Urinary bladder (tissue), 4 donors: Measurements from ENCODE around the gene CD300H. TPM values are rescaled to one million over a fixed set of nuclear protein-coding genes. Genes with fewer than 3 reads are reported as not detected.
"Not testable (repeated sequence)": the region's sequence is repeated elsewhere in the genome, so short reads cannot be mapped to it uniquely, and the experiment has no call there.

Experiments
- DNase-seq: peaks from one replicate; pipeline ENCODE4 v3.0.0-alpha.2; 2015; ENCODE audit errors: extremely low spot score
- H3K27ac ChIP-seq: one replicate; pipeline ENCODE4 v1.5.1; 2013; ENCODE audit warnings: low read depth, mild to moderate bottlenecking, moderate library complexity
- H3K36me3 ChIP-seq: one replicate; pipeline ENCODE4 v1.6.1; 2013; ENCODE audit warnings: mild to moderate bottlenecking, moderate library complexity; ENCODE audit not compliant: insufficient read depth
- H3K4me1 ChIP-seq: one replicate; pipeline ENCODE4 v1.6.1; 2013; ENCODE audit warnings: mild to moderate bottlenecking, moderate library complexity; ENCODE audit not compliant: insufficient read depth
- H3K4me3 ChIP-seq: one replicate; pipeline ENCODE4 v1.5.1; 2013; ENCODE audit warnings: low read depth, low read length
- WGBS: extraction: QIAGEN DNeasy Blood & Tissue Kit; methylation state at CpG from one replicate; pipeline ENCODE4 v1.1.7; 2013; 5-methylcytosine and 5-hydroxymethylcytosine counted together
- polyA plus RNA-seq: library from polyadenylated mRNA; stranded (reverse); fragments of 200-250 nt; gene quantifications from one replicate; pipeline ENCODE4 v1.2.3, GENCODE V29; 2013
- total RNA-seq: library from RNA; depleted of rRNA; stranded (reverse); fragments of >200 nt; gene quantifications from one replicate; pipeline ENCODE4 v1.2.3, GENCODE V29; 2014
- donor health status: healthy with polysubstance abuse.
- donor health status: healthy.

Gene CD300H
- total and polyA plus RNA-seq, 2 donors = 0.18 TPM; not detected in 1

DNA sequence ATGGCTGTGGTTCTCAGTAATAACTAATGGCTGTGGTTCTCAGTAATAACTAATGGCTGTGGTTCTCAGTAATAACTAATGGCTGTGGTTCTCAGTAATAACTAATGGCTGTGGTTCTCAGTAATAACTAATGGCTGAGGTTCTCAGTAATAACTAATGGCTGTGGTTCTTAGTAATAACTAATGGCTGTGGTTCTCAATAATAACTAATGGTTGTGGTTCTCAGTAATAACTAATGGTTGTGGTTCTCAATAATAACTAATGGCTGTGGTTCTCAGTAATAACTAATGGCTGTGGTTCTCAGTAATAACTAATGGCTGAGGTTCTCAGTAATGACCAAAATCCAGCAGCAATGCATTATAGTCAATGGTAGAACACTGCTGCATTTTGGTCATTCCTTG is 6.3 kb upstream of the CD300H start:
- not testable (repeated sequence) for H3K36me3 ChIP-seq, H3K4me1 ChIP-seq, DNase-seq, H3K27ac ChIP-seq, H3K4me3 ChIP-seq

DNA sequence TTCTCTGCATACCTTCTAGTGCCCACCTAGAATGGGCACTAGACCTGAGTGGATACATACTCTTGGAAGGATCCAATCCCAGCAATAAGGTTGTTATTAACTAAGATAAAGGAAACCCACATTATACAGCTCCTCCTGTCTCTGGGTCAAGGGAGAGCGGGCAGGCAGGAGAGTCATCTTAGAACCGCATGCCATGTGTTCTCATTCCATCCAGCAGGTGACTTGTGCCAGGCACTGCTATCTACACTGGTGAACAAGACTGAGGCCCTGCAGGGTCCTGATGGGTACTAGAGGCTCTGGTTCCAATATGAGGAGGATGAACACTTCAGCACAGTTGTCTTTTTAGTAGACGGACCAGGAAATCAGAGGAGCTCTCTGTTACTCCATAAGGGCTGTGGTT is 5.9 kb upstream of the CD300H start:
- 81% methylated on average over 3 of the region's 3 CpGs for WGBS
- Histone ChIP-seq H3K4me1 (no peaks in the 10 kb centered on the region), H3K4me3 (no peak overlapping the region), H3K36me3 (no peaks in the 10 kb centered on the region), H3K27ac (no peak overlapping the region)
- no peak for DNase-seq

DNA sequence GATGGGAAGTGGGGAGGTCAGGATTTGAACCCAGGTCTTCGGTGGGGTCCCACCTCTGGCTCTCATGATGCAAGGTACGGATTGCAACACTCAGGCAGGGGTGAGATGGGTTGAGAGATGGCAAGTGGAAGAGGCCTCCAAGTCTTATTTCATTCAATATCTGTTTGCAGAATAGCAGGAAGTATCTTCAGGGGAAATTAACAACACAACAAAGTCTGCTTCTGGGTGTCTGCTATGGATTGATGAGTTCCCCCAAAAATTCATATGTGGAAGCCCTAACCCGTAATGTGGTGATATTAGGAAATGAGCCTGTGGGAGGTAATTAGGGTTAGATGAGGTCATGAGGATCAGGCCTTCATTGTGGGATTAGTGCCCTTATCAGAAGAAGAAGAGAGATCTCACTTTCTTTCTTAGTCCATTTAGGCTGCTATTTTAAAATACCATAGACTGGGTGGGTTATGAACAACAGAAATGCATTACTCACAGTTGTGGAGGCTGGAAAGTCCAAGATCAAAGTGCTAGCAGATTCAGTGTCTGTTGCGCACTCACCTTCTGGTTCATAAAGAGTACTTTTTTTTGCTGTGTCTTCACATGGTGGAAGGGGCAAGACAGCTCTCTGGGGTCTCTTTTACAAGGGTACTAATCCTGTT is 4.4 kb upstream of the CD300H start:
- H3K27ac ChIP-seq = no peak overlapping the region
- H3K36me3 ChIP-seq = no peaks in the 10 kb centered on the region
- H3K4me1 ChIP-seq = no peaks in the 10 kb centered on the region
- DNase-seq = no peak
- H3K4me3 ChIP-seq = no peak overlapping the region
- WGBS = 84% methylated on average over 4 of the region's 4 CpGs

DNA sequence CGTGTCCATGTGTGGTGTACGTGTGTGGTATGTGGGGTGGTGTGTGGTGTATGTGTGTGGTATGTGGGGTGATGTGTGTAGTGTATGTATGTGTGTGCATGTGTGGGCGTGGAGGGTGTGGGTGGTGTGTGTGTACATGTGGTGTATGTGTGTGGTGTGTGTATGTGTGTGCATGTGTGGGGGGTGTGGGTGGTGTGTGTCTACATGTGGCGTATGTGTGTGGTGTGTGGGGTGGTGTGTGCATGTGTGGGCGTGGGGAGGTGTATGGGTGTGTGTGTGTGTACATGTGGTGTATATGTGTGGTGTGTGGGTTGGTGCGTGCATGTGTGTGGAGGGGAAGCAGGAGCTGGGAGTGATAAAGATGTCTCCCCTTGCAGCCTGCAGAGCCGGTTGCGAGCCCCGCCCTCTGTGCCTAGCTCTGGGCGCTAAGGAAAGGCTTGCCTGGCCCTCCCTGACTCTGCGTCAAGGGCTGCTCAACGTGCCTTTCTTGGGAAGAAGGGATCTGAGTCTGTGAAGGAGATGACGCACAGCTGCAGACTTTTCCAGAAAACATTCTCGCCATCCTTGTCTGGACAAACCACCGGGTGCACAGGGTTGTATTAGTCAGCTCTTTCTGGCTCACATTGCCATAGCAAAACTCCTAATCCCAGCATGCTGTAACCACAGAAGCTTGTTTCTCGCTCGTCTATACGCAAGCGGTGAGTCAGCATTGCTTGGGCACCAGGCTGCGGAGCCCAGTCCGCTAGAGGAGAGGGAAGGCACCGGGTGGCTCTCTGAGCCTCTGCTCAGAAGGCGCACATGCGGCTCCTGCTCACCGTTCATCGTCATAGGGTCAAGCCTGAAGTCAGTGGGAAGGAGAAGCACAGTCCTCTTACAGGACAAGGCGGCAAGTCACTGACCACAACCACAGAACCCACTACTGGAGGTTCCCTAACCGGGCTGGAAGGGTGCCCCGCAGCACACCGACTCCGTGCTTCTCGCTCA is 2.0 kb upstream of the CD300H start:
- Histone ChIP-seq H3K4me3 (no peak overlapping the region), H3K36me3 (no peaks in the 10 kb centered on the region), H3K4me1 (no peaks in the 10 kb centered on the region), H3K27ac (no peak overlapping the region)
- 54% methylated on average over 32 of the region's 32 CpGs for WGBS
- DNase-seq = no peak

DNA sequence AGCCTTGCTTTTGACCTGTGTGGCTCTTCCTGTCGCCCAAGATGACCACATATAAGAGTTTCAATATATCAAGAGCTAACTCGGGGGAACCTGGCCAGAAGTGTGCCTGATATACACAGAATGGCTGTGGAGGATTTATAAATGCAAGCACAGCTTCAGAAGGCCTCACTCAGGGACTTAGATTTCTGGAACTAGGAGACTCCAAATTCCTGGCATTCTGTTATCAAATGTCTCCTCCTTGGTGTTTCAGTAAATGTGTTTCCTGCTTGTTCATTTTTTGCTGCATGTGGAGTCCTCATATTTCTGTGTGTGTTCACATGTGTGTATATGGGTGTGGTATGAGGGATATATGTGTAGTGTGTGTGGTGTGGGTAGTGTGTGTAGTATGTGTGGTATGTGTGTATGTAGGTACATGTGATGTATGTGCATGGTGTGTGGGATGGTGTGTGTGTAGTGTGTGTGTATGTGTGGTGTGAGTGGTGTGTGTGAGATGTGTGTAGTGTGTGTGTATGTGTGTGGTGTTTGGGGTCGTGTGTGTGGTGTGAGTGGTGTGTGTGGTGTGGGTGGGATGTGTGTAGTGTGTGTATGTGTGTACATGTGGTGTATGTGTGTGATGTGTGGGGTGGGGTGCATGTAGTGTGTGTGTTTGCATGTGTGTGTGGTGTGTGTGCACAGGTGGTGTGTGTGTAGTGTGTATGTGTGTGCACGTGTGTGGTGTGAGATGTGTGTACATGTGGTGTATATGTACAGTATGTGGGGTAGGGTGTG is 981 bp upstream of the CD300H start:
- H3K4me3 ChIP-seq = no peak overlapping the region
- H3K27ac ChIP-seq = no peak overlapping the region
- no peak for DNase-seq
- no peaks in the 10 kb centered on the region for H3K36me3 ChIP-seq
- 66% methylated on average over 4 of the region's 4 CpGs for WGBS
- H3K4me1 ChIP-seq = no peaks in the 10 kb centered on the region

DNA sequence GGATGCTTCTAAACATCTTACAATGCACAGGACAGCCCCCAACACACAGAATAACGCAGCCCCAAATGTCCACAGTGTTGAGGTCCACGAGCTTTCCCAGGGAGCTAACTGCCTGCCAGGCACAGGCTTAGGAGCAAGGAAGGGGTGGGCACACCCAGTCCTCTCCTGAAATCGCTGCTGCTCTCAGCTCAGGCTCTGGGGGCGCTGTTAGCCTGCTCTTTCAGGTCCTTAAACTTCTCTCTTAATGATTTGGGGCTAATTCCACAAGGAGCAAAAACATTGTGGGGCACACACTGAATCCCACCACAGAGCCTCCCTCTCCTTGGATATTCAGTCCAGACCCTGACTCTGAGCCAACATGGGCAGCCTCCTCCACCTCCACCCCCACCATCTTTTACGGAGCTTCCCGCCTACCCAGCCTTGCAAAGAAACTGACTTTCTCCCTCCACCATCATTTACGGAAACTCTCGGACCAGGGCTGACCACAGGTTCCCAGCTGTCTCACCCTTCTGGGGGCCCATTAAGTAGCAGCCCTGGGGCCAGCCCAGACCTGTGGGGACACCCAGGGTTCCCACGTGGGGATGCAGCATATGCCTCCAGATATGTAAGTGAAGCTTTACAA is 1.1 kb downstream of the CD300H start:
- DNase-seq = no peak
- H3K4me1 ChIP-seq = no peaks in the 10 kb centered on the region
- 29% methylated on average over 9 of the region's 9 CpGs for WGBS
- no peaks in the 10 kb centered on the region for H3K36me3 ChIP-seq
- no peak overlapping the region for H3K27ac ChIP-seq
- no peak overlapping the region for H3K4me3 ChIP-seq

DNA sequence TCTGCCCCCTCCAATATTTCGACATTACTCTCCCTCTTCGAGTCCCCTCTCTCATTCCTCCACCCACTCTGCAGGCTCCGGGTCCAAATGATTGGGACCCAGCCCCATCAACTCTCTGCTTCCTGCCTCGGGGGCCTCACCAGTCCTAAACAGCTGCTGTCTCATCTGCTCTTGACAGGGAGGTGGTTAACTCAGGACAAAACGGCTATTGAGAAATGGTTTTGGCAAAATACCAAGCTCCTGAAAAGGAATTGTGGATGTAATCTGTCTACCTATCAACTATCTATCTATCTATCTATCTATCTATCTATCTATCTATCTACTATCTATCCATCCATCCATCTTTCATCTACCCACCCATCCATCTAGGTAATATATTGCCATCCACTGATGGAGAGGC is 2.2 kb downstream of the CD300H start:
- H3K4me1 ChIP-seq = no peaks in the 10 kb centered on the region
- no peak for DNase-seq
- no peaks in the 10 kb centered on the region for H3K36me3 ChIP-seq
- WGBS = 45% methylated on average over 5 of the region's 5 CpGs
- no peak overlapping the region for H3K4me3 ChIP-seq
- no peak overlapping the region for H3K27ac ChIP-seq

DNA sequence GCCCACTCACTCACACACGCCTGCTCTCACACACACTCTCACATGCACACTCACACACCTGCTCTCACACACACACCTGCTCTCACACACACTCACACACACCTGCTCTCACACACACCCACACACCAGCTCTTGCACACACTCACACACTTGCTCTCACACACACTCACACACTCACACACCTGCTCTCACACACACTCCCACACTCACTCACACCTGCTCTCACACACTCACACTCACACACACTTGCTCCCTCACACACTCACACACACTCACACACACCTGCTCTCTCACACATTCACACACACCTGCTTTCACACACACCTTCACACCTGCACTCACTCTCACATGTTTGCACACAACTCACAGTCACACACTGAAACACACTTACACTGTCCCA is 4.0 kb downstream of the CD300H start:
- H3K4me1 ChIP-seq = no peaks in the 10 kb centered on the region
- H3K27ac ChIP-seq = no peak overlapping the region
- 95% methylated on average over 1 of the region's 1 CpG for WGBS
- DNase-seq = no peak
- no peaks in the 10 kb centered on the region for H3K36me3 ChIP-seq
- H3K4me3 ChIP-seq = no peak overlapping the region

DNA sequence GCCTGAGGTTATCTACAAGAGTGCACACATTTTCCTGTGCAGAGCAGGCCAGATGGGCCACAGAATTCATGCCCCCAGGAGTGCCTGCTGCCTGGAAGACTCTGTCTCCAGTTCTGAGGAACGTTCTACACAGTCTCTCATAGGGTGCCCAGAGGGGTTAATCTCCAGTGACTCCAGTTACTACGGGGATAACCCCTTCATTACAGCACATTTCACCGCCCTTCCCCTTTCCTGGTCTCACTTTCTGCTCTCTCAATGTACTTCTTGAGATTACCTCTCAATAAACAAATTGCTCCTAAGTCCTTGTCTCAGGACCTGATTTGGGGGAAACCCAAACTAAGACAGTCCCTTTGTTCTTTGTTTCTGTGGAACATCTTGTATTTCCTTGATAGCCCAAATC is 5.7 kb downstream of the CD300H start:
- no peaks in the 10 kb centered on the region for H3K4me1 ChIP-seq
- DNase-seq = no peak
- H3K36me3 ChIP-seq = no peaks in the 10 kb centered on the region
- H3K27ac ChIP-seq = no peak overlapping the region
- WGBS = 47% methylated on average over 3 of the region's 3 CpGs
- no peak overlapping the region for H3K4me3 ChIP-seq

DNA sequence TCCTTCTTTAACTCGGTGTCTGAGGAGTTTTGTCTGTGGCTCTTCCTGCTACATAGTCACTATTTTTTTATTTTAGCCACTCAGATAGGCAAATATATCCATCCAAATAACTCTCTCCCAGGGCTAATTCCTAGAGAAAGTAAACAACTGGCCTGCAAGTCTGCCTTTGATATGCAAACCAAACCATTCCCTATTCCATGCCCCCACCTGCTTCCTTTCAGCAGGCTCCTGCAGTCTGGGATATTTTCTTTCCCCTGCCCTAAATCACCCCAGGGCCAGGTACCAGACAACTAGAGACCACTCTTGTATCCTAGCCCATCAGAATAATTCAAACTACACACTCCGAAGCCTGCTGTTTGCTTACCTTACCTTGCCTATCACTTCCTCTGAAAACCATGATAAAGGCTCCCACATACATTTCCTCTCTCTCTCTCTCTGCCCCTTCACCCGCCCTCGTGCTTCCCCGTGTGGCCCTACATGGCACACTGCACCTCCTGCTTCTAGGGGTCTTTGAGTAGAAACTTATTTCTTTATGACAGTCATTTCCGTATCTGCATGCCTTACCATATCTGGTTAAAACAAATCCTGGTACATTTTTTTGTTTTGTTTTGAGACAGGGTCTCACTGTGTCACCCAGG is 8.3 kb downstream of the CD300H start:
- no peak for DNase-seq
- no peaks in the 10 kb centered on the region for H3K4me1 ChIP-seq
- 59% methylated on average over 6 of the region's 6 CpGs for WGBS
- H3K36me3 ChIP-seq = no peaks in the 10 kb centered on the region
- H3K27ac ChIP-seq = no peak overlapping the region
- no peak overlapping the region for H3K4me3 ChIP-seq

DNA sequence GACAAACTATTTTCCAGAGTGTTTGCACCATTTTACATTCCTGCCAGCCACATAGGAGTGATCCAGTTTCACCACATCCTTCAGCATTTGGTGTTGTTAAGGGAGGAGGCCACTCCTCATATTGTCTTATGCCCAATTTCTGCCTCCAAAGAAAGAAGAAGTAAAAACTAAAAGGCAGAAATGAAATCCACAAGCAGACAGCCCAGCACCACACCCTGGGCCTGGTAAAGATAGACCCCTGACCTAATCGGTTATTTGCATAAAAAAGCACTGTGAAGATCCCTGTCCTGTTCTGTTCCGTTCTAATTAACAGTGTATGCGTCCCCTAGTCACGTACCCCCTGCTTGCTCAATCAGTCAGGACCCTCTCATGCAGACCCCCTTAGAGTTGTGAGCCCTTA is 8.9 kb downstream of the CD300H start:
- not testable (repeated sequence) for H3K4me1 ChIP-seq, H3K27ac ChIP-seq, H3K4me3 ChIP-seq, H3K36me3 ChIP-seq, DNase-seq
- WGBS = 61% methylated on average over 4 of the region's 4 CpGs

DNA sequence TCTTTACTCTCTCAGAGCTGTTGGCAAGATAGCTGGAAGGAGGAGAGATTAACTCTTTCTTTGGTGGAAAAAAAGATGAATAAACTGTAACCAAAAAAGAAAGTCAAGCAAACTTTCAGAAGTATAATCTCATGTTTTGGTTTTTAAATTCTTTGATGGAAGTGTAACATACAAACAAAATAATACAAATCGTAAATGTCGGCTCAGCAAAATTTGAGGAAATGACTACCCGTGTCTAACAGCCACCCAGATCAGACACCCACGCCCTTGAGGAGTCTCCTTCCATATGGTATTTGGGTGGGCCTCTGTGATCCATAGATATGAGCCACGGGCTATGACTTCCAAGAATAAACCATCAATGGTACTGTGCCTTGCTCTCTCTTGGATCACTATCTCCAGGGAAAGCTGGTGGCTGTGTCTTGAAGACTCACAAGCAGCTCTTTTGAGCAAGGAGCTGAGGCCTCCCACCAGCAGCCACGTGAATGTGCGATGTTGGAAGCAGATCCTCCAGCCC is 11.8 kb downstream of the CD300H start:
- H3K4me3 ChIP-seq = no peak overlapping the region
- 55% methylated on average over 7 of the region's 7 CpGs for WGBS
- no peak for DNase-seq
- H3K27ac ChIP-seq = no peak overlapping the region
- H3K4me1 ChIP-seq = no peaks in the 10 kb centered on the region
- H3K36me3 ChIP-seq = no peaks in the 10 kb centered on the region

DNA sequence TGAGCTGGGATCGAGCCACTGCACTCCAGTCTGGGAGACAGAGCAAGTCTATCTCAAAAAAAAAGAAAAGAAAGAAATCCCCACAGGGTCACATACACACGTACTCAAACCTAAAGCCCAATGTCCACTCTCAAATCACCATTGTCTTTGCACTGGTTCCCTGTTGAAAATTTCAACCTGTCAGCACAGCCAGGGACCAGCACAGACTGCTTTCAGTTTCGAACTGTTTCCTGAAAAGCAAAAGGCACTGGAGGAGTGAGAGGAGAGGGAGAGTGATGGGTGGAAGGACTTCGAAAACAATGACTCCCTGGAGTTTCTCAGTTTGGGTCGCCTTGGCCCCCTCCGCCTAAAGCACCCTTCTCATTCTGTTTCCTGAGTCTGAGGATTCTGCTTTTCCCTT is 12.4 kb downstream of the CD300H start:
- Histone ChIP-seq H3K27ac (no peak overlapping the region), H3K4me1 (no peaks in the 10 kb centered on the region), H3K4me3 (no peak overlapping the region), H3K36me3 (no peaks in the 10 kb centered on the region)
- WGBS = 66% methylated on average over 6 of the region's 6 CpGs
- no peak for DNase-seq
